K562 (cell line): ENCODE results near the gene SLC7A8. TPM values are rescaled to one million over a fixed set of nuclear protein-coding genes. Genes with fewer than 3 reads are reported as not detected.
A peak's percentile ranks its signal among the peaks of the same experiment; 100 is the strongest.

Experiments
- CREB1 ChIP-seq, 2 experiments: sonication (generic) in 1 of 2; formaldehyde crosslinking in 1 of 2; IDR thresholded peaks; 2 replicates each; pipeline versions ENCODE4 v1.6.1 to v1.8.0; 2012 to 2022; ENCODE audit warnings: inconsistent platforms in 1 of 2, mild to moderate bottlenecking in 1 of 2, missing genetic modification reagents in 1 of 2, moderate library complexity in 1 of 2
- E2F6 ChIP-seq, 2 experiments: IDR thresholded peaks; 2 replicates each; pipeline ENCODE4 v1.6.1; 2011; ENCODE audit warnings: borderline replicate concordance in 1 of 2, control low read depth in 1 of 2, low read depth in 1 of 2, low read length in 1 of 2, mild to moderate bottlenecking in 1 of 2, mixed read lengths in 1 of 2, moderate library complexity in 1 of 2; ENCODE audit not compliant: insufficient read depth in 1 of 2, insufficient read length in 1 of 2, poor library complexity in 1 of 2, severe bottlenecking in 1 of 2; ENCODE audit errors: extremely low read depth in 1 of 2
- EWSR1 ChIP-seq: fragments of 450-650 bp; IDR thresholded peaks from 2 replicates; pipeline ENCODE4 v1.6.1; 2018; ENCODE audit warnings: borderline replicate concordance, mild to moderate bottlenecking, low read depth, moderate library complexity; ENCODE audit not compliant: partially characterized antibody
- FOSL1 ChIP-seq: fragments of 200-800 bp; sonication (Bioruptor generic); conservative IDR thresholded peaks from 2 replicates; pipeline ENCODE4 v1.6.1; 2016; ENCODE audit warnings: missing genetic modification characterization, missing compliant biosample characterization
- GATAD2A ChIP-seq: fragments of 450-650 bp; IDR thresholded peaks from 2 replicates; pipeline ENCODE4 v1.6.1; 2017
- KDM4B ChIP-seq, 2 experiments: fragments of 450-650 bp in 1 of 2; sonication (generic) in 1 of 2; IDR thresholded peaks; 2 replicates each; pipeline ENCODE4 v1.6.1; 2016 to 2017; ENCODE audit warnings: borderline replicate concordance in 2 of 2, antibody characterized with exemption in 1 of 2, low read depth in 1 of 2, mild to moderate bottlenecking in 1 of 2
- LEF1 ChIP-seq: fragments of 450-650 bp; IDR thresholded peaks from 2 replicates; pipeline ENCODE4 v1.6.1; 2016; ENCODE audit warnings: mild to moderate bottlenecking
- MTA3 ChIP-seq: fragments of 450-650 bp; formaldehyde crosslinking; IDR thresholded peaks from 2 replicates; pipeline ENCODE4 v1.6.1; 2017; ENCODE audit warnings: mild to moderate bottlenecking, borderline replicate concordance
- PRDM10 ChIP-seq: fragments of 450-650 bp; IDR thresholded peaks from 2 replicates; pipeline ENCODE4 v1.6.1; 2018; ENCODE audit not compliant: partially characterized antibody
- RBM34 ChIP-seq: fragments of 200-400 bp; formaldehyde crosslinking; IDR thresholded peaks from 2 replicates; pipeline ENCODE4 v1.6.1; 2018; ENCODE audit warnings: low read length, borderline replicate concordance; ENCODE audit not compliant: insufficient read depth
- SMARCA4 ChIP-seq: fragments of 450-650 bp; IDR thresholded peaks from 2 replicates; pipeline ENCODE4 v1.6.1; 2016
- SP1 ChIP-seq: sonication (generic); formaldehyde crosslinking; IDR thresholded peaks from 2 replicates; pipeline ENCODE4 v1.8.1; 2022; ENCODE audit warnings: mild to moderate bottlenecking, missing genetic modification reagents
- ZBTB1 ChIP-seq: sonication (generic); formaldehyde crosslinking; IDR thresholded peaks from 2 replicates; pipeline ENCODE4 v1.8.1; 2023; ENCODE audit warnings: missing genetic modification reagents, low read depth, mild to moderate bottlenecking, borderline replicate concordance
- ZBTB33 ChIP-seq: sonication (generic); formaldehyde crosslinking; IDR thresholded peaks from 2 replicates; pipeline ENCODE4 v1.8.1; 2023; ENCODE audit warnings: mild to moderate bottlenecking, missing genetic modification reagents
- ZNF140 ChIP-seq: fragments of 250-450 bp; sonication (Bioruptor Pico); IDR thresholded peaks from 2 replicates; pipeline ENCODE4 v1.8.0; 2021; ENCODE audit warnings: moderate library complexity, mild to moderate bottlenecking, inconsistent platforms
- ZNF639 ChIP-seq, 2 experiments: fragments of 200-800 bp in 1 of 2; sonication (Bioruptor generic) in 1 of 2; sonication (generic) in 1 of 2; formaldehyde crosslinking in 1 of 2; IDR thresholded peaks in 1 of 2; conservative IDR thresholded peaks in 1 of 2; 2 replicates each; pipeline versions ENCODE4 v1.5.0 to v1.6.1; 2016 to 2020; ENCODE audit warnings: missing compliant biosample characterization in 1 of 2, missing genetic modification characterization in 1 of 2, missing genetic modification reagents in 1 of 2
- polyA plus RNA-seq, 8 experiments: library from polyadenylated mRNA; depleted of rRNA in 4 of 8; stranded (reverse) in 5 of 8; unstranded in 3 of 8; fragments of >200 nt; fragmentation: Nextera tagmentation in 2 of 8; fragmentation: Illumina TruSeq in 1 of 8; extraction: Ambion mirVana in 2 of 8; extraction: Trizol in 1 of 8; gene quantifications; 2 replicates each; pipeline versions ENCODE4 v1.2.1 to v1.2.3, GENCODE V29; 2011 to 2014; ENCODE audit warnings: inconsistent platforms in 1 of 8, missing spikeins in 1 of 8
- total RNA-seq, 7 experiments: library from RNA; depleted of rRNA in 6 of 7; stranded (reverse); fragments of >200 nt in 6 of 7; fragmentation: Illumina TruSeq in 2 of 7; extraction: Trizol in 2 of 7; gene quantifications; 2 replicates each; pipeline versions ENCODE4 v1.2.1 to v1.2.3, GENCODE V29; 2011 to 2021; ENCODE audit warnings: low replicate concordance in 1 of 7

Gene SLC7A8
- total and polyA plus RNA-seq, 9 of the 15 experiments (the other 6 are each of a cell fraction or from before 2014, with no cell fraction given) = 2.0 to 33.0 (median 6.0) TPM

- TF ChIP-seq RBM34 (no peak), E2F6 (IDR thresholded peaks at IDR 0.05; ENCODE audit: borderline replicate concordance in 1 of 2, extremely low read depth in 1 of 2, insufficient read depth in 1 of 2, insufficient read length in 1 of 2, low read depth in 1 of 2, low read length in 1 of 2, poor library complexity in 1 of 2, severe bottlenecking in 1 of 2) (peak in 1 of 2 experiments; percentile 24), ZNF140 (CRISPR knock-in tag) (no peak), EWSR1 (no peak), ZBTB1 (no peak), PRDM10 (peak; percentile 38), SMARCA4 (peak; percentile 83; the same call in 1 of the 2 replicates), KDM4B (IDR thresholded peaks at IDR 0.05; ENCODE audit: borderline replicate concordance in 2 of 2, low read depth in 1 of 2) (no peak), ZBTB33 (CRISPR knock-in tag) (peak; percentile 24; the same call in 1 of the 2 replicates), LEF1 (peak; percentile 88), MTA3 (peak; percentile 34; the same call in 1 of the 2 replicates), SP1 (no peak), GATAD2A (peak; percentile 84; the same call in 1 of the 2 replicates), FOSL1 (tag) (peak; percentile 92), CREB1 (IDR thresholded peaks at IDR 0.05) (no peak), CREB1 (CRISPR knock-in tag; IDR thresholded peaks at IDR 0.05) (no peak), ZNF639 (CRISPR knock-in tag; conservative IDR thresholded peaks at IDR 0.05 in 1 of 2, IDR thresholded peaks at IDR 0.05 in 1 of 2) (0 out of 4 replicates have a peak, but pooled peaks of 1 of the 2 experiments have one; percentile 21)
These were observed 22.4 kb downstream of the SLC7A8 start (continued) for GRCh38 chr14:23160924-23161522.
